SU-DHL-6 (cell line): Measurements from ENCODE around the gene NOL7.

ENCODE experiments used
- H2AFZ ChIP-seq: fragments of 200-600 bp; sonication (generic); 2 replicates; pipeline ENCODE4 v1.6.1; 2014; ENCODE audit warnings: low read depth, mild to moderate bottlenecking, moderate library complexity, mixed read lengths, antibody characterized with exemption, low read length; ENCODE audit not compliant: severe bottlenecking
- H3F3A ChIP-seq: fragments of 200-600 bp; shearing (Covaris generic); 2 replicates; pipeline ENCODE4 v1.6.0; 2016; ENCODE audit warnings: antibody characterized with exemption, mild to moderate bottlenecking; ENCODE audit not compliant: insufficient read depth
- H3K27ac ChIP-seq: fragments of 200-600 bp; sonication (generic); 2 replicates; pipeline ENCODE4 v1.5.1; 2016; ENCODE audit warnings: low read depth, mild to moderate bottlenecking, low read length, moderate library complexity, mixed read lengths
- H3K27me3 ChIP-seq: fragments of 200-600 bp; sonication (generic), shearing (Covaris generic); 2 replicates; pipeline ENCODE4 v1.6.0; 2014; ENCODE audit warnings: mild to moderate bottlenecking, low read length
- H3K36me3 ChIP-seq: fragments of 200-600 bp; sonication (generic); 2 replicates; pipeline ENCODE4 v1.6.1; 2014; ENCODE audit warnings: mild to moderate bottlenecking, low read length, mixed read lengths
- H3K4me2 ChIP-seq: fragments of 300-600, 200-600 bp; shearing (Covaris generic), sonication (generic); 2 replicates; pipeline ENCODE4 v1.6.0; 2014; ENCODE audit warnings: low read length, low read depth, mild to moderate bottlenecking; ENCODE audit not compliant: poor library complexity, severe bottlenecking
- H3K4me3 ChIP-seq: fragments of 200-600 bp; sonication (generic); 2 replicates; pipeline ENCODE4 v1.5.1; 2014; ENCODE audit warnings: antibody characterized with exemption, low read length, mild to moderate bottlenecking, mixed read lengths; ENCODE audit not compliant: insufficient read depth, poor library complexity, severe bottlenecking
- H3K79me2 ChIP-seq: fragments of 200-600 bp; sonication (generic); 2 replicates; pipeline ENCODE4 v1.6.1; 2014; ENCODE audit warnings: mild to moderate bottlenecking, low read length, moderate library complexity; ENCODE audit not compliant: insufficient read depth
- H3K9ac ChIP-seq: fragments of 200-600 bp; sonication (generic); 2 replicates; pipeline ENCODE4 v1.7.0; 2014; ENCODE audit warnings: mild to moderate bottlenecking, low read length
- H3K9me2 ChIP-seq: fragments of 200-600 bp; sonication (generic); replicated peaks from 2 replicates; pipeline ENCODE4 v1.6.1; 2014; ENCODE audit warnings: low read length; ENCODE audit not compliant: insufficient read depth
- H3K9me3 ChIP-seq: fragments of 200-600 bp; sonication (generic); 2 replicates; pipeline ENCODE4 v1.6.1; 2014; ENCODE audit warnings: low read length, mixed read lengths; ENCODE audit not compliant: insufficient read depth
- H4K20me1 ChIP-seq: fragments of 200-600 bp; sonication (generic); 2 replicates; pipeline ENCODE4 v1.6.1; 2014; ENCODE audit warnings: low read depth, mild to moderate bottlenecking, antibody characterized with exemption, low read length, moderate library complexity, mixed read lengths
- CTCF ChIP-seq: fragments of 200-600 bp; sonication (generic); IDR thresholded peaks from one replicate; pipeline ENCODE4 v1.5.1; 2017; ENCODE audit warnings: antibody characterized with exemption, mild to moderate bottlenecking, low read length, moderate library complexity; ENCODE audit not compliant: insufficient read depth, poor library complexity, severe bottlenecking
- EZH2phosphoT487 ChIP-seq: fragments of 200-600 bp; sonication (generic), shearing (Covaris generic); conservative IDR thresholded peaks from 2 replicates; pipeline ENCODE4 v1.6.1; 2018; ENCODE audit warnings: mild to moderate bottlenecking, antibody characterized with exemption, low read length, moderate library complexity, mixed read lengths

NOL7 gene

GRCh38 chr6:13604135-13604534, 11.0 kb upstream of the NOL7 start:
- no peaks in the 10 kb centered on the region for H3K9me3 ChIP-seq
- no peak for TF ChIP-seq EZH2phosphoT487
- no peak for TF ChIP-seq CTCF
- no peaks in the 10 kb centered on the region for H3K9me2 ChIP-seq
- no peak overlapping the region for H3K9ac ChIP-seq
- H4K20me1 ChIP-seq: no peaks in the 10 kb centered on the region
- H3K27ac ChIP-seq: no peak overlapping the region
- H3K36me3 ChIP-seq: peaks cover 3% of the 10 kb centered on the region; the same call in 1 of the 2 replicates
- H3K27me3 ChIP-seq: no peaks in the 10 kb centered on the region
- no peaks in the 10 kb centered on the region for H3F3A ChIP-seq
- no peak overlapping the region for H3K4me2 ChIP-seq
- H3K79me2 ChIP-seq: no peaks in the 10 kb centered on the region
- H3K4me3 ChIP-seq: no peak overlapping the region
- H2AFZ ChIP-seq: no peak overlapping the region

- Histone ChIP-seq H3K9ac (no peak overlapping the region), H3K27ac (no peak overlapping the region), H3K79me2 (no peaks in the 10 kb centered on the region), H2AFZ (no peak overlapping the region), H3F3A (no peaks in the 10 kb centered on the region), H3K36me3 (peaks cover 3% of the 10 kb centered on the region; the same call in 1 of the 2 replicates), H3K9me3 (no peaks in the 10 kb centered on the region), H3K9me2 (no peaks in the 10 kb centered on the region), H3K4me3 (no peak overlapping the region), H3K4me2 (no peak overlapping the region), H3K27me3 (no peaks in the 10 kb centered on the region), H4K20me1 (no peaks in the 10 kb centered on the region)
- TF ChIP-seq EZH2phosphoT487 (no peak), CTCF (no peak)
Measured at GRCh38 chr6:13604546-13605416, 10.4 kb upstream of the NOL7 start.

GRCh38 chr6:13605634-13606033, 9.5 kb upstream of the NOL7 start:
- Histone ChIP-seq H2AFZ (no peak overlapping the region), H3K9me2 (no peaks in the 10 kb centered on the region), H3K4me3 (no peak overlapping the region), H3K4me2 (no peak overlapping the region), H3K36me3 (peaks cover 3% of the 10 kb centered on the region; the same call in 1 of the 2 replicates), H3F3A (0 out of 2 replicates have a peak, but pooled peaks cover 1% of the 10 kb centered on the region), H3K27ac (no peak overlapping the region), H3K9ac (no peak overlapping the region), H3K79me2 (no peaks in the 10 kb centered on the region), H3K27me3 (no peaks in the 10 kb centered on the region), H4K20me1 (no peaks in the 10 kb centered on the region), H3K9me3 (no peaks in the 10 kb centered on the region)
- no peak for TF ChIP-seq CTCF
- TF ChIP-seq EZH2phosphoT487: no peak
